SU-DHL-6 (cell line): ENCODE data around the gene CCDC187.

Experiments
- H2AFZ ChIP-seq: fragments of 200-600 bp; sonication (generic); 2 replicates; pipeline ENCODE4 v1.6.1; 2014; ENCODE audit warnings: low read depth, mild to moderate bottlenecking, moderate library complexity, mixed read lengths, antibody characterized with exemption, low read length; ENCODE audit not compliant: severe bottlenecking
- H3F3A ChIP-seq: fragments of 200-600 bp; shearing (Covaris generic); 2 replicates; pipeline ENCODE4 v1.6.0; 2016; ENCODE audit warnings: antibody characterized with exemption, mild to moderate bottlenecking; ENCODE audit not compliant: insufficient read depth
- H3K27ac ChIP-seq: fragments of 200-600 bp; sonication (generic); 2 replicates; pipeline ENCODE4 v1.5.1; 2016; ENCODE audit warnings: low read depth, mild to moderate bottlenecking, low read length, moderate library complexity, mixed read lengths
- H3K27me3 ChIP-seq: fragments of 200-600 bp; sonication (generic), shearing (Covaris generic); 2 replicates; pipeline ENCODE4 v1.6.0; 2014; ENCODE audit warnings: mild to moderate bottlenecking, low read length
- H3K36me3 ChIP-seq: fragments of 200-600 bp; sonication (generic); 2 replicates; pipeline ENCODE4 v1.6.1; 2014; ENCODE audit warnings: mild to moderate bottlenecking, low read length, mixed read lengths
- H3K4me2 ChIP-seq: fragments of 300-600, 200-600 bp; shearing (Covaris generic), sonication (generic); 2 replicates; pipeline ENCODE4 v1.6.0; 2014; ENCODE audit warnings: low read length, low read depth, mild to moderate bottlenecking; ENCODE audit not compliant: poor library complexity, severe bottlenecking
- H3K4me3 ChIP-seq: fragments of 200-600 bp; sonication (generic); 2 replicates; pipeline ENCODE4 v1.5.1; 2014; ENCODE audit warnings: antibody characterized with exemption, low read length, mild to moderate bottlenecking, mixed read lengths; ENCODE audit not compliant: insufficient read depth, poor library complexity, severe bottlenecking
- H3K79me2 ChIP-seq: fragments of 200-600 bp; sonication (generic); 2 replicates; pipeline ENCODE4 v1.6.1; 2014; ENCODE audit warnings: mild to moderate bottlenecking, low read length, moderate library complexity; ENCODE audit not compliant: insufficient read depth
- H3K9ac ChIP-seq: fragments of 200-600 bp; sonication (generic); 2 replicates; pipeline ENCODE4 v1.7.0; 2014; ENCODE audit warnings: mild to moderate bottlenecking, low read length
- H3K9me2 ChIP-seq: fragments of 200-600 bp; sonication (generic); replicated peaks from 2 replicates; pipeline ENCODE4 v1.6.1; 2014; ENCODE audit warnings: low read length; ENCODE audit not compliant: insufficient read depth
- H3K9me3 ChIP-seq: fragments of 200-600 bp; sonication (generic); 2 replicates; pipeline ENCODE4 v1.6.1; 2014; ENCODE audit warnings: low read length, mixed read lengths; ENCODE audit not compliant: insufficient read depth
- H4K20me1 ChIP-seq: fragments of 200-600 bp; sonication (generic); 2 replicates; pipeline ENCODE4 v1.6.1; 2014; ENCODE audit warnings: low read depth, mild to moderate bottlenecking, antibody characterized with exemption, low read length, moderate library complexity, mixed read lengths
- CTCF ChIP-seq: fragments of 200-600 bp; sonication (generic); IDR thresholded peaks from one replicate; pipeline ENCODE4 v1.5.1; 2017; ENCODE audit warnings: antibody characterized with exemption, mild to moderate bottlenecking, low read length, moderate library complexity; ENCODE audit not compliant: insufficient read depth, poor library complexity, severe bottlenecking
- EZH2phosphoT487 ChIP-seq: fragments of 200-600 bp; sonication (generic), shearing (Covaris generic); conservative IDR thresholded peaks from 2 replicates; pipeline ENCODE4 v1.6.1; 2018; ENCODE audit warnings: mild to moderate bottlenecking, antibody characterized with exemption, low read length, moderate library complexity, mixed read lengths

The CCDC187 gene

GRCh38 chr9:136281421-136282271 is 22.2 kb downstream of the CCDC187 start:
- no peak overlapping the region for H2AFZ ChIP-seq
- no peaks in the 10 kb centered on the region for H3K27me3 ChIP-seq
- H3K36me3 ChIP-seq, result no peaks in the 10 kb centered on the region
- no peaks in the 10 kb centered on the region for H3K79me2 ChIP-seq
- TF ChIP-seq CTCF (no peak), EZH2phosphoT487 (no peak)
- H3K27ac ChIP-seq, result no peak overlapping the region
- H3K9me2 ChIP-seq, result no peaks in the 10 kb centered on the region
- H3K9ac ChIP-seq, result no peak overlapping the region
- H3K4me3 ChIP-seq, result no peak overlapping the region
- no peaks in the 10 kb centered on the region for H4K20me1 ChIP-seq
- no peak overlapping the region for H3K4me2 ChIP-seq
- no peaks in the 10 kb centered on the region for H3K9me3 ChIP-seq
- H3F3A ChIP-seq, result no peaks in the 10 kb centered on the region

- H3K4me3 ChIP-seq, result no peak overlapping the region
- H3K27me3 ChIP-seq, result no peaks in the 10 kb centered on the region
- TF ChIP-seq CTCF (no peak), EZH2phosphoT487 (no peak)
- H3K9ac ChIP-seq, result no peak overlapping the region
- no peaks in the 10 kb centered on the region for H4K20me1 ChIP-seq
- no peaks in the 10 kb centered on the region for H3K9me2 ChIP-seq
- no peak overlapping the region for H3K4me2 ChIP-seq
- no peaks in the 10 kb centered on the region for H3F3A ChIP-seq
- no peaks in the 10 kb centered on the region for H3K36me3 ChIP-seq
- H2AFZ ChIP-seq, result no peak overlapping the region
- no peaks in the 10 kb centered on the region for H3K9me3 ChIP-seq
- no peak overlapping the region for H3K27ac ChIP-seq
- no peaks in the 10 kb centered on the region for H3K79me2 ChIP-seq
Measured at GRCh38 chr9:136280535-136281315, 23.2 kb downstream of the CCDC187 start.

GRCh38 chr9:136279471-136279870 is 24.4 kb downstream of the CCDC187 start:
- Histone ChIP-seq H3K79me2 (no peaks in the 10 kb centered on the region), H3K36me3 (no peaks in the 10 kb centered on the region), H3K27me3 (no peaks in the 10 kb centered on the region), H3K27ac (no peak overlapping the region), H4K20me1 (no peaks in the 10 kb centered on the region), H2AFZ (no peak overlapping the region), H3K9me3 (no peaks in the 10 kb centered on the region), H3K4me2 (no peak overlapping the region), H3K4me3 (no peak overlapping the region), H3F3A (no peaks in the 10 kb centered on the region), H3K9me2 (no peaks in the 10 kb centered on the region), H3K9ac (no peak overlapping the region)
- TF ChIP-seq EZH2phosphoT487 (no peak), CTCF (no peak)
